Ovary (tissue), 10 donors: ENCODE data around the gene G6PC1. TPM values are rescaled to one million over a fixed set of nuclear protein-coding genes. Genes with fewer than 3 reads are reported as not detected.
"Not testable (repeated sequence)": the region's sequence is repeated elsewhere in the genome, so short reads cannot be mapped to it uniquely, and the experiment has no call there.

ENCODE experiments used
- DNase-seq, 5 donors: peaks; one replicate each; pipeline ENCODE4 v3.0.0-alpha.2; 2019 to 2020
- H3K27ac ChIP-seq, 2 donors: fragments of 200-600 bp; one replicate each; pipeline versions ENCODE4 v1.5.1 to v1.8.0; 2019 to 2022
- H3K27me3 ChIP-seq: fragments of 200-600 bp; one replicate; pipeline ENCODE4 v1.8.0; 2022
- H3K36me3 ChIP-seq: fragments of 200-600 bp; sonication (generic); one replicate; pipeline ENCODE4 v1.5.1; 2019
- H3K4me1 ChIP-seq: one replicate; pipeline ENCODE4 v1.8.1; 2013; ENCODE audit warnings: mild to moderate bottlenecking, moderate library complexity; ENCODE audit not compliant: insufficient read depth
- H3K4me3 ChIP-seq: fragments of 200-600 bp; sonication (generic); one replicate; pipeline ENCODE4 v1.5.1; 2017
- H3K9me3 ChIP-seq, 2 donors: fragments of 200-600 bp in 1 of 2; sonication (generic) in 1 of 2; one replicate each; pipeline versions ENCODE4 v1.5.1 to v1.8.1; 2013 to 2019; ENCODE audit warnings: mild to moderate bottlenecking in 1 of 2, moderate library complexity in 1 of 2
- CTCF ChIP-seq, 3 donors: fragments of 450-650 bp in 2 of 3; fragments of 200-600 bp in 1 of 3; IDR thresholded peaks; one replicate each; pipeline versions ENCODE4 v1.5.1 to v1.8.0; 2016 to 2022; ENCODE audit warnings: antibody characterized with exemption in 3 of 3, mild to moderate bottlenecking in 1 of 3
- EP300 ChIP-seq: sonication (generic); formaldehyde crosslinking; IDR thresholded peaks from one replicate; pipeline ENCODE4 v1.6.1; 2017; ENCODE audit warnings: antibody characterized with exemption
- POLR2A ChIP-seq: fragments of 450-650 bp; IDR thresholded peaks from one replicate; pipeline ENCODE4 v1.6.1; 2017; ENCODE audit warnings: antibody characterized with exemption, mild to moderate bottlenecking, moderate library complexity
- WGBS, 3 donors: extraction: QIAGEN DNeasy Blood & Tissue Kit in 1 of 3; methylation state at CpG; one replicate each; pipeline versions ENCODE4 v1.1.5 to v1.1.7; 2013 to 2017; 5-methylcytosine and 5-hydroxymethylcytosine counted together
- intact Hi-C, 4 donors: fragments of 100-400 bp; cut with DNase I; formaldehyde crosslinking; loops; one replicate each; pipeline versions ENCODE4 v1.11.0 to v1.15.1; 2022 to 2023
- long read RNA-seq, 3 donors: library from polyadenylated mRNA in 2 of 3; unstranded in 2 of 3; transcript quantifications; one replicate each; pipeline ENCODE4 v2.0.0 and lab custom pipeline, GENCODE V29; 2021 to 2026
- polyA plus RNA-seq, 2 donors: library from polyadenylated mRNA; stranded (reverse); fragments of 200-250 nt in 1 of 2; fragments of 350-450 nt in 1 of 2; fragmentation: Illumina TruSeq in 1 of 2; extraction: RNeasy Lipid Tissue Mini Kit (QIAGEN cat#74804) in 1 of 2; gene quantifications; one replicate each; pipeline ENCODE4 v1.2.3, GENCODE V29; 2013 to 2014
- total RNA-seq, 7 donors: library from RNA; depleted of rRNA in 2 of 7; stranded (reverse); fragments of >200 nt in 2 of 7; fragmentation: NEBNext Ultra II Directional in 3 of 7; extraction: Animal tissue kit (Norgen Biotek cat#: 25700) in 3 of 7; gene quantifications; one replicate each; pipeline versions ENCODE4 v1.1.0 to v1.2.4, GENCODE V29; 2016 to 2023
- donor health status: DM: no; HTN: no; CAD: no; lungs with moderate emphysema.
- donor health status: DM: no; HTN: no; CAD: no.
- donor health status: Bipolar disorder and iron deficiency.
- donor health status: DM: yes; HTN: yes; CAD: no.
- donor health status: DM: no; HTN: no; CAD: no.
- donor health status: DM: yes; HTN: yes; CAD: no.

The G6PC1 gene
- 1 to 10 TPM in 1 of 7 donors, under 1 TPM in 1, not detected in 5; 0.69 to 1.7 TPM for total RNA-seq
- polyA plus RNA-seq = not detected
- long read RNA-seq, donor 1 = 0 reads
- long read RNA-seq, donor 2 = 0 reads
- long read RNA-seq, donor 3 = 0 reads

GRCh38 chr17:42900460-42901331, at the start of gene G6PC1:
TSS of gene G6PC1 (plus strand) at chr17:42900799. CDS start at chr17:42900877, 78 bp downstream.
- no peak for DNase-seq
- no peak within 1 kb of the TSS for H3K27ac ChIP-seq
- H3K4me3 ChIP-seq = no peak within 1 kb of the TSS
- no peaks in the 10 kb centered on the region for H3K36me3 ChIP-seq
- no peaks in the 10 kb centered on the region for H3K9me3 ChIP-seq
- intact Hi-C loops = no loop called here
- no peaks in the 10 kb centered on the region for H3K27me3 ChIP-seq
- TF ChIP-seq POLR2A (no peak), EP300 (no peak), CTCF (IDR thresholded peaks at IDR 0.05) (no peak)
- 75 to 85% (median 79%) methylated on average over 12 of the region's 12 CpGs for WGBS, 3 donors
- H3K4me1 ChIP-seq = no peaks in the 10 kb centered on the region

- H3K4me1 ChIP-seq = peaks cover 5% of the 10 kb centered on the region
- 2 to 19% (median 5%) methylated on average over 9 of the region's 9 CpGs for WGBS, 3 donors
Measured at GRCh38 chr17:42850954-42851353, 49.6 kb upstream of the G6PC1 start, which contains the start of gene AOC3. TSS of gene AOC3 (plus strand) at chr17:42851199. CDS start at chr17:42851344, 145 bp downstream.

GRCh38 chr17:42851371-42852240, 49.0 kb upstream of the G6PC1 start:
- not testable (repeated sequence) for H3K27ac ChIP-seq, H3K36me3 ChIP-seq, DNase-seq, H3K4me1 ChIP-seq, H3K9me3 ChIP-seq, H3K27me3 ChIP-seq
- H3K4me3 ChIP-seq = peak overlapping the region; percentile 32
- intact Hi-C loops = loop anchor here in 1 of 4 donors (10.0 kb wide), 1 partner anchor 643 kb away; no protein-coding TSS in a partner anchor
- WGBS, 3 donors = 27 to 53% (median 53%) methylated on average over 5 to 25 of the region's 28 CpGs

More at GRCh38 chr17:42850954-42851353, 49.6 kb upstream of the G6PC1 start, which contains the start of gene AOC3:
- DNase-seq = peak in 4 of 5 donors; percentile 38 to 61 (median 58)
- H3K4me3 ChIP-seq = peak within 1 kb of the TSS; percentile 32
- H3K36me3 ChIP-seq = no peaks in the 10 kb centered on the region
- TF ChIP-seq POLR2A = no peak
- TF ChIP-seq EP300 = no peak
- TF ChIP-seq CTCF (IDR thresholded peaks at IDR 0.05) = no peak
- H3K27ac ChIP-seq = no peak within 1 kb of the TSS
- H3K9me3 ChIP-seq = no peaks in the 10 kb centered on the region
- intact Hi-C loops = loop anchor here in 1 of 4 donors (10.0 kb wide), 1 partner anchor 644 kb away; no protein-coding TSS in a partner anchor
- no peaks in the 10 kb centered on the region for H3K27me3 ChIP-seq

- intact Hi-C loops = loop anchor here in 1 of 4 donors (10.0 kb wide), 1 partner anchor 642 kb away; no protein-coding TSS in a partner anchor
- H3K36me3 ChIP-seq = no peaks in the 10 kb centered on the region
- WGBS, 3 donors = 75 to 78% (median 75%) methylated on average over 15 of the region's 15 CpGs
- no peaks in the 10 kb centered on the region for H3K27me3 ChIP-seq
- no peaks in the 10 kb centered on the region for H3K9me3 ChIP-seq
- DNase-seq = no peak
- TF ChIP-seq CTCF (IDR thresholded peaks at IDR 0.05) (no peak), POLR2A (no peak), EP300 (no peak)
- H3K4me1 ChIP-seq = peaks cover 5% of the 10 kb centered on the region
- H3K27ac ChIP-seq = no peak overlapping the region
- peak overlapping the region; percentile 32 for H3K4me3 ChIP-seq
Measured at GRCh38 chr17:42852351-42852750, 48.2 kb upstream of the G6PC1 start.
